Endothelial cell of umbilical vein (primary cell): Measurements from ENCODE around the gene ARV1. TPM values are rescaled to one million over a fixed set of nuclear protein-coding genes. Genes with fewer than 3 reads are reported as not detected.

Source experiments
- BruUV-seq: library from RNA; stranded (reverse); fragments of 400-500 nt; replicated peaks from 2 replicates; lab custom pipeline; 2021; lab: Mats Ljungman, UMichigan
- CTCF ChIA-PET: fragments of 300-600, 350-600 bp; sonication (Branson Sonifier 250); formaldehyde crosslinking; loops from one replicate; lab custom pipeline; 2021; ENCODE audit warnings: antibody characterized with exemption, inconsistent platforms; lab: Charles Lee
- POLR2A ChIA-PET: fragments of 300-600, 350-600 bp; sonication (Branson Sonifier 250); formaldehyde crosslinking; loops from one replicate; lab custom pipeline; 2021; ENCODE audit warnings: antibody characterized with exemption, inconsistent platforms; lab: Charles Lee
- DNase-seq: peaks from one replicate; pipeline ENCODE4 v3.0.0-alpha.2; 2011; ENCODE audit warnings: low read depth, low spot score
- FAIRE-seq: peaks from 2 replicates; lab custom pipeline; 2011; peaks lifted over from hg19 to GRCh38; lab: Jason Lieb, UNC
- H2AFZ ChIP-seq: 2 replicates; pipeline ENCODE4 v1.6.0; 2012; ENCODE audit warnings: low read depth, low read length, control low read depth, inconsistent platforms
- H3K27ac ChIP-seq: 2 replicates; pipeline ENCODE4 v1.5.1; 2011; ENCODE audit warnings: low read depth, mild to moderate bottlenecking, control low read depth, low read length, moderate library complexity; ENCODE audit not compliant: insufficient read depth
- H3K27me3 ChIP-seq, 2 experiments: 2 replicates each; pipeline versions ENCODE4 v1.6.0 to v1.6.1; 2011; ENCODE audit warnings: low read length in 2 of 2, mixed read lengths in 1 of 2; ENCODE audit not compliant: control insufficient read depth in 2 of 2, insufficient read depth in 2 of 2
- H3K36me3 ChIP-seq, 2 experiments: 2 replicates in 1 of 2; 3 replicates in 1 of 2; pipeline ENCODE4 v1.5.1; 2011; ENCODE audit warnings: low read length in 2 of 2, mild to moderate bottlenecking in 1 of 2, moderate library complexity in 1 of 2; ENCODE audit not compliant: control insufficient read depth in 2 of 2, insufficient read depth in 2 of 2; ENCODE audit errors: extremely low read depth in 1 of 2
- H3K4me1 ChIP-seq: 3 replicates; pipeline ENCODE4 v1.5.1; 2011; ENCODE audit warnings: mild to moderate bottlenecking, low read length; ENCODE audit not compliant: control insufficient read depth, insufficient read depth; ENCODE audit errors: extremely low read depth
- H3K4me2 ChIP-seq: 2 replicates; pipeline ENCODE4 v1.6.1; 2011; ENCODE audit warnings: low read length, control low read depth, mixed read lengths; ENCODE audit not compliant: insufficient read depth
- H3K4me3 ChIP-seq, 3 experiments: fragments of 200-600 bp in 1 of 3; sonication (generic), shearing (Covaris generic) in 1 of 3; replicated peaks in 1 of 3; 2 replicates each; pipeline ENCODE4 v1.5.1; 2011 to 2016; ENCODE audit warnings: control low read depth in 3 of 3, low read length in 3 of 3, mild to moderate bottlenecking in 2 of 3, inconsistent platforms in 1 of 3, low read depth in 1 of 3, moderate library complexity in 1 of 3; ENCODE audit not compliant: insufficient read depth in 1 of 3
- H3K79me2 ChIP-seq: 2 replicates; pipeline ENCODE4 v1.6.0; 2012; ENCODE audit warnings: low read length, inconsistent platforms; ENCODE audit not compliant: control insufficient read depth, insufficient read depth
- H3K9ac ChIP-seq: replicated peaks from 2 replicates; pipeline ENCODE3; 2011; ENCODE audit warnings: low read length, control low read depth; ENCODE audit not compliant: insufficient read depth; ENCODE audit errors: extremely low read depth
- H3K9me1 ChIP-seq: replicated peaks from 3 replicates; pipeline ENCODE4 v1.6.0; 2011; ENCODE audit warnings: mild to moderate bottlenecking, low read length; ENCODE audit not compliant: control insufficient read depth, insufficient read depth; ENCODE audit errors: extremely low read depth
- H3K9me3 ChIP-seq: replicated peaks from 2 replicates; pipeline ENCODE4 v1.5.1; 2012; ENCODE audit warnings: low read length, inconsistent platforms; ENCODE audit not compliant: control insufficient read depth, insufficient read depth
- H4K20me1 ChIP-seq: replicated peaks from 2 replicates; pipeline ENCODE3; 2011; ENCODE audit warnings: mild to moderate bottlenecking, low read length; ENCODE audit not compliant: control insufficient read depth, insufficient read depth; ENCODE audit errors: extremely low read depth
- FOS ChIP-seq: IDR thresholded peaks from 2 replicates; pipeline ENCODE4 v1.6.1; 2011; ENCODE audit warnings: mild to moderate bottlenecking, low read length, moderate library complexity, borderline replicate concordance; ENCODE audit not compliant: insufficient read depth
- GATA2 ChIP-seq: IDR thresholded peaks from 2 replicates; pipeline ENCODE4 v1.7.0; 2011; ENCODE audit warnings: low read depth, mild to moderate bottlenecking, moderate library complexity, mixed read lengths, low read length; ENCODE audit not compliant: insufficient read length, insufficient read depth
- JUN ChIP-seq: IDR thresholded peaks from 2 replicates; pipeline ENCODE4 v1.6.1; 2011; ENCODE audit warnings: borderline replicate concordance, low read depth; ENCODE audit not compliant: insufficient read length, insufficient read depth
- MYC ChIP-seq: IDR thresholded peaks from one replicate; pipeline ENCODE4 v1.6.1; 2011; ENCODE audit warnings: mild to moderate bottlenecking, low read depth, low read length
- POLR2A ChIP-seq: IDR thresholded peaks from 2 replicates; pipeline ENCODE4 v1.6.1; 2012; ENCODE audit warnings: low read depth, mild to moderate bottlenecking, control low read depth, low read length
- POLR2AphosphoS5 ChIP-seq: IDR thresholded peaks from 2 replicates; pipeline ENCODE4 v1.6.1; 2012; ENCODE audit warnings: low read depth, mild to moderate bottlenecking, control low read depth, low read length, moderate library complexity; ENCODE audit not compliant: insufficient read depth
- dilution Hi-C: fragments of 300-500 bp; cut with MboI; formaldehyde crosslinking; loops from one replicate; pipeline ENCODE4 v1.15.0; 2019; ENCODE audit warnings: low sequenced_read_pairs; ENCODE audit not compliant: extremely low pct_ligation_motif_present
- intact Hi-C: fragments of 100-400 bp; cut with micrococcal nuclease; formaldehyde crosslinking; loops from one replicate; pipeline ENCODE4 v1.10.0; 2022
- polyA plus RNA-seq, 4 experiments: library from polyadenylated mRNA; depleted of rRNA in 3 of 4; stranded (reverse) in 3 of 4; unstranded in 1 of 4; fragments of >200 nt; gene quantifications; 2 replicates each; pipeline versions ENCODE4 v1.2.1 to v1.2.3, GENCODE V29; 2011 to 2012; ENCODE audit warnings: missing spikeins in 1 of 4
- total RNA-seq: library from RNA; stranded (reverse); gene quantifications from 2 replicates; pipeline ENCODE4 v1.2.3, GENCODE V29; 2021
- TF ChIP-seq, protein P1 (sequence below), 2 donors: IDR thresholded peaks; 1 replicate in 1 of 2; 2 replicates in 1 of 2; pipeline ENCODE4 v1.5.1; 2011; ENCODE audit warnings: low read length in 2 of 2, mild to moderate bottlenecking in 2 of 2, moderate library complexity in 2 of 2, control low read depth in 1 of 2, inconsistent platforms in 1 of 2, low read depth in 1 of 2; ENCODE audit not compliant: insufficient read depth in 1 of 2; ENCODE audit errors: extremely low read depth in 1 of 2
- TF ChIP-seq, protein P2 (sequence below): IDR thresholded peaks from 2 replicates; pipeline ENCODE4 v1.6.1; 2011; ENCODE audit not compliant: insufficient read depth, insufficient read length

The ARV1 gene
- total and polyA plus RNA-seq, 2 donors (not counting 3 experiments of a cell fraction or from before 2014, with no cell fraction given): 10.7 to 14.0 TPM

DNA sequence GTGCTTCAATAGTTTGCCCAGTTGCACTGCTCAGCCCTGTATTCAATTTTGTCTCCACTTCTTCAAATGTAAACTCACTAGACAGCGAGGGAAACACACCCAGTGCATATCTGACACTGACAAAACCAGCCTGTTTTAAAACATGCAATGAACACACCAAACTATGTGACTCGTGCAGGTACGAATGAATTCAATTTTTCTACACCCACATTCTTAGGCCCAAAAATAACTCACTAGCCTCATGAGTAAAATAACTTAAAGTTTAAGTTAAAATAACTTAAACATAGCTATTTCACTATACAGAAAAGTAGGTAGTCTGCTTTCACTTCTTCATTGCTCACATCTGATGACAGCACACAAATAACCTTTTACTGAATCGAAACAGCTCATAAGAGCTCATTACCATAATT lies 21.3 kb upstream of the ARV1 start:
- POLR2A ChIA-PET: no interaction called here

DNA sequence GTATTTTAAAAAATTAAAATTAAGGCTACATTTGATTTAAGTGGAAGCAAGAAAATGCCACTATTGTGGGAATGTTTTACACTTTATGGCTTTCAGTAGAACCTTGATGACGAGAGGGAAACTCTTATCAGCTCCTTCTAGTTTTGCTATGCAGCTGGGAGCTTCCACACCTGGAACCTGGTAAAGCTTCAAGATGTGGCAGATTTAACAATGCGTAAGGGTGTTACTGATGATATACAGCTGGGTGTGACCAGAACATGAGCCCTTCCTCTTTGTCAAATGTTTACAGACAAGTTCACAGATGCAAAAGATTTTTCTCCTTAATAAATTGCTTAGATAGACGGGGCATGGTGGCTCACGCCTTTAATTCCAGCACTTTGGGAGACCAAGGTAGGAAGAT lies 20.5 kb upstream of the ARV1 start:
- Histone ChIP-seq H3K4me3 (no peak overlapping the region), H3K79me2 (no peaks in the 10 kb centered on the region), H3K36me3 (peaks cover 3 to 5% of the 10 kb centered on the region in 2 experiments), H4K20me1 (no peaks in the 10 kb centered on the region), H3K27ac (no peak overlapping the region), H3K4me1 (no peaks in the 10 kb centered on the region), H3K9me1 (no peaks in the 10 kb centered on the region), H2AFZ (no peak overlapping the region), H3K27me3 (no peaks in the 10 kb centered on the region), H3K9ac (no peak overlapping the region), H3K9me3 (no peaks in the 10 kb centered on the region), H3K4me2 (no peak overlapping the region)
- no peak for TF ChIP-seq FOS
- TF ChIP-seq, protein P1, sequence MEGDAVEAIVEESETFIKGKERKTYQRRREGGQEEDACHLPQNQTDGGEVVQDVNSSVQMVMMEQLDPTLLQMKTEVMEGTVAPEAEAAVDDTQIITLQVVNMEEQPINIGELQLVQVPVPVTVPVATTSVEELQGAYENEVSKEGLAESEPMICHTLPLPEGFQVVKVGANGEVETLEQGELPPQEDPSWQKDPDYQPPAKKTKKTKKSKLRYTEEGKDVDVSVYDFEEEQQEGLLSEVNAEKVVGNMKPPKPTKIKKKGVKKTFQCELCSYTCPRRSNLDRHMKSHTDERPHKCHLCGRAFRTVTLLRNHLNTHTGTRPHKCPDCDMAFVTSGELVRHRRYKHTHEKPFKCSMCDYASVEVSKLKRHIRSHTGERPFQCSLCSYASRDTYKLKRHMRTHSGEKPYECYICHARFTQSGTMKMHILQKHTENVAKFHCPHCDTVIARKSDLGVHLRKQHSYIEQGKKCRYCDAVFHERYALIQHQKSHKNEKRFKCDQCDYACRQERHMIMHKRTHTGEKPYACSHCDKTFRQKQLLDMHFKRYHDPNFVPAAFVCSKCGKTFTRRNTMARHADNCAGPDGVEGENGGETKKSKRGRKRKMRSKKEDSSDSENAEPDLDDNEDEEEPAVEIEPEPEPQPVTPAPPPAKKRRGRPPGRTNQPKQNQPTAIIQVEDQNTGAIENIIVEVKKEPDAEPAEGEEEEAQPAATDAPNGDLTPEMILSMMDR (IDR thresholded peaks at IDR 0.05; ENCODE audit: extremely low read depth in 1 of 2, insufficient read depth in 1 of 2, low read depth in 1 of 2, low read length in 2 of 2): no peak
- no peak for TF ChIP-seq JUN
- no peak for TF ChIP-seq POLR2AphosphoS5
- no peak for TF ChIP-seq MYC
- TF ChIP-seq GATA2: no peak
- TF ChIP-seq POLR2A: no peak
- BruUV-seq: no TSS peak
- CTCF ChIA-PET: interaction anchor here (1.0 to 1.4 kb wide), 2 partner anchors 15 to 16 kb away, joined by 3 read pairs; no protein-coding TSS in a partner anchor
- POLR2A ChIA-PET: no interaction called here
- dilution Hi-C loops (no loop called here), intact Hi-C loops (no loop called here)
- DNase-seq (no peak), FAIRE-seq (no peak)

More for the DNA sequence above, 21.3 kb upstream of the ARV1 start:
- no peaks in the 10 kb centered on the region for H3K9me1 ChIP-seq
- no TSS peak for BruUV-seq
- CTCF ChIA-PET: interaction anchor here (1.0 to 1.4 kb wide), 2 partner anchors 15 to 16 kb away, joined by 3 read pairs; no protein-coding TSS in a partner anchor
- FAIRE-seq: no peak
- H2AFZ ChIP-seq: no peak overlapping the region
- no peaks in the 10 kb centered on the region for H4K20me1 ChIP-seq
- H3K27me3 ChIP-seq: no peaks in the 10 kb centered on the region
- intact Hi-C loops: no loop called here
- H3K9me3 ChIP-seq: no peaks in the 10 kb centered on the region
- peaks cover 3 to 5% of the 10 kb centered on the region in 2 experiments for H3K36me3 ChIP-seq
- no peak overlapping the region for H3K27ac ChIP-seq
- H3K4me2 ChIP-seq: no peak overlapping the region
- no peaks in the 10 kb centered on the region for H3K4me1 ChIP-seq
- dilution Hi-C loops: no loop called here
- H3K9ac ChIP-seq: no peak overlapping the region
- H3K4me3 ChIP-seq: no peak overlapping the region
- TF ChIP-seq POLR2AphosphoS5: no peak
- no peak for TF ChIP-seq MYC
- TF ChIP-seq FOS: no peak
- TF ChIP-seq GATA2: no peak
- no peak for TF ChIP-seq JUN
- TF ChIP-seq, protein P2, sequence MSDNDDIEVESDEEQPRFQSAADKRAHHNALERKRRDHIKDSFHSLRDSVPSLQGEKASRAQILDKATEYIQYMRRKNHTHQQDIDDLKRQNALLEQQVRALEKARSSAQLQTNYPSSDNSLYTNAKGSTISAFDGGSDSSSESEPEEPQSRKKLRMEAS: no peak
- H3K79me2 ChIP-seq: no peaks in the 10 kb centered on the region
- DNase-seq: no peak
